HG03103 (cell line): ENCODE measurements around the gene RBM19.

Experiments
- ATAC-seq: cut with Tn5 transposase; IDR thresholded peaks from one replicate; pipeline ENCODE4 v1.9.1; 2021; ENCODE audit warnings: low read depth; ENCODE audit not compliant: unreplicated experiment

The RBM19 gene

GRCh38 chr12:113862590-113863454, 103.3 kb downstream of the RBM19 start:
- ATAC-seq: no peak

- no peak for ATAC-seq
Observed at GRCh38 chr12:113861708-113862312, 104.3 kb downstream of the RBM19 start.

GRCh38 chr12:113860950-113861349, 105.2 kb downstream of the RBM19 start:
- no peak for ATAC-seq

- ATAC-seq: no peak
Observed at GRCh38 chr12:113860059-113860820, 105.9 kb downstream of the RBM19 start.

DNA sequence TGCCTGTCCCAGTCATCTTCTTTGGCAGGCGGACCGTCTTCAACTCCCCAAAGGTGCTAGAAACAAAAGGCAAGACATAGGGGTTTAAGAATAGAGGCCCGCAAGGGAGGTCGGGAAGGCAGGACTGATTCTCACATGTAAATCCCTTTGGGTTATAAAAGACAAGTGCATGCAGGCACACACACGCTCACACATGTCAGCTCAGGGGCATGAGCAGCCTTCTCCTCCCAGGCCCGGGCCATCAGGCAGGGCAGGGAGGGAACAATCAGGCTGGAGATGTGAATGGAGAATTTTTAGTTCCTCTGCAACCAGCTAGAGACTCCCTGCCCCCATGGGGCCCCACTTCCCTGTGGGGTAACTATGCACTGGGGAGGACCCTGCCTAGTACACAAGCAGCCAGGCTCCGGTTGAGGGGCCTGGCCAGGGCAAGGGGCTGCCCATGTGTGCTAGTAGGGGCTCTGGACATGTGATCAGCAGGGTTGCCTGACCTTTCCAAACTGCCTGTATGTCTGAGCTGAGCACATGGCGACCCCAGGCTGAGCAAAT, 107.2 kb downstream of the RBM19 start:
- ATAC-seq: no peak

GRCh38 chr12:113857371-113857770, 108.8 kb downstream of the RBM19 start:
- ATAC-seq: no peak

- ATAC-seq: no peak
Observed at GRCh38 chr12:113855998-113856397, 110.1 kb downstream of the RBM19 start.

GRCh38 chr12:113854385-113855142, 111.6 kb downstream of the RBM19 start:
- no peak for ATAC-seq

DNA sequence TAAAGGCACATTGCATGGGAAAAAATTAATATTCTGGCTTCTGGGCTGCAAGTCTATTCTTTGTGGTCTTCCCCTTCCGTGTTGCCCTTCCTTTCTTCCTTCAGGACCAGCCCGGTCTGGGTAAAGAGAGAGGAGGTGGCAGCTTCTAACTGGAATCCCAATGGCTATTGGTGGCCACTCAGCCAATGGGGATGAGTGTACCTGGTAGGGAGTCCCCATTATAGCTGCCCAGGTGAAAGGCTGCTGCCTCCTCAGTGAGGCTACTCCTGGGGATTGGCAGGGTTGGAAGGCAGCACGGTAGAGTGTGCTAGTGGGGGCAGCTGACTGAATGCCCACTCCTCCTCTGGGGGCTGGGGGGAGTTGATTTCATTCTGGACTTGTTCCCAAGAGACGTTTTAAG, 112.6 kb downstream of the RBM19 start:
- no peak for ATAC-seq

- no peak for ATAC-seq
Observed at GRCh38 chr12:113852695-113853490, 113.2 kb downstream of the RBM19 start.

DNA sequence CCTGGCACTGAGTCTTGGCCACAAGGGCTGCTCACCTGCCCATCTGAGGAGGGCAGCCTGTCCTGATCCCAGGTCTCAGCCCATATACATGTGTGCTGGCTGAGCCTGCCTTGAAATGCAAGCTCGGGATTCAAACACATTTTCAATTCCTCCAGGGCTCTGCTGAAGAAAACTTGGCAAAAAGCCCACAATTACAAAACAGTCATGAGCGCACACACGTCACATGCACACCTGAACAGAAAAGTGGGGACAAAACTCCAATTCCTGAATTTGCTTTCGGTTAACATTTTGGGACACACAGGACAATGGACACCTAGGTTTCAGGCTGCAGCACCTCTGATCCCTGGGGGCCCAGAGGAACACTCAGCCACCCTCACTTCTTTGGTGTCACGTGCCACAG, 113.9 kb downstream of the RBM19 start:
- ATAC-seq: no peak

GRCh38 chr12:113850309-113851056, 115.6 kb downstream of the RBM19 start:
- ATAC-seq: no peak

DNA sequence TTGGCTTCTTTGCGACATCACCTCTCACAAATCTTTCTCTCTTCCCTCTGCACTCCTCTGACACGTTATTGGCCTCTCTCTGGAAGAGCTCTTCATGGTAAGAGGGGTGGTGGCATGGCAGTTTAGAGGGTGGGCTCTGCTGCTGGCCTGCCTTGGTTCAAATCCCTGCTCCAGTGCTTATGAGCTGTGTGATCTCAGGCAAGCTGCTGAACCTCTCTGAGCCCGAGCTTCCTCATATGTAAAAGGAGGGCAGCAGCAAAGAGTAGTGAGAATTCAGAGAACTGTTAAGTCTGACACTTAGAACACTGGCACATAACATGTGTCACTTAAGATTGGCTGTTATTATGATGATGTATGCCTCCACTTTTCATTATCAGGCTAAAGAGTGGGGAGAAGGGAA, 118.3 kb downstream of the RBM19 start:
- no peak for ATAC-seq

GRCh38 chr12:113846883-113847755, 119.0 kb downstream of the RBM19 start:
- no peak for ATAC-seq

DNA sequence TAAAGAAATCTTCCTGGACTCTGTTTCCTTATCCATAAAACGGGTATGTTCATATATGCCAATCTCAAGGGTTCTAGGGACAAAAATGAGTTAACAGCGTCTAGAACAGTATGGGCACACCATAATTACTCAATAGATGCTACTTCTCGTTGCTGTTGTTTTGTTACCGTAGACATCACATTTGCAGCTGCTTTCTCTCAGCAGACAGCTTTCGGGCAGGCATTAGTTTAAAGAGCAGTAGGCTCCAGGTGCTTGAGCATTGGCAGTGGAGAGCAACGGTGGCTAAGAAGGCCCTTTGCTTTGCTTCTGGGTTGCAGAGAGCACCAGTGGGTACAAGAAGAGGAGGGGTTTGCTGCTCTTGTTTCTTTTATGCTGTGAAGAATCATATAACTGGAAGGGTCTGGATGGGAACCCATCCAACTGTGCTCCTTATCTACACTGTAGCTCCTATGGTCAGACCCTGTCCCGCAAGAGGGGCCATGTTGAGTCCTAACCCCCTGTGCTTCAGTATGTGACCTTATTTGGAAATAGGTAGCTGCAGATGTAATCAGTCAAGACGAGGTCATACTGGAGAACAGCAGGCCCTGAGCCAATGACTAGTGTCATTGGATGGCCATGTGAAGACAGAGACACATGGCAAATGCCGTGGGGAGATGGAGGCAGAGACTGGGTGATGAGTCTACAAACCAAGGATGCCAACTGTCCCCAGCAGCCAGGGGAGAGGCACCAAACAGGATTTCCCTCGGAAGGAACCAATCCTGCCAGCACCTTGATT, 120.0 kb downstream of the RBM19 start:
- no peak for ATAC-seq

DNA sequence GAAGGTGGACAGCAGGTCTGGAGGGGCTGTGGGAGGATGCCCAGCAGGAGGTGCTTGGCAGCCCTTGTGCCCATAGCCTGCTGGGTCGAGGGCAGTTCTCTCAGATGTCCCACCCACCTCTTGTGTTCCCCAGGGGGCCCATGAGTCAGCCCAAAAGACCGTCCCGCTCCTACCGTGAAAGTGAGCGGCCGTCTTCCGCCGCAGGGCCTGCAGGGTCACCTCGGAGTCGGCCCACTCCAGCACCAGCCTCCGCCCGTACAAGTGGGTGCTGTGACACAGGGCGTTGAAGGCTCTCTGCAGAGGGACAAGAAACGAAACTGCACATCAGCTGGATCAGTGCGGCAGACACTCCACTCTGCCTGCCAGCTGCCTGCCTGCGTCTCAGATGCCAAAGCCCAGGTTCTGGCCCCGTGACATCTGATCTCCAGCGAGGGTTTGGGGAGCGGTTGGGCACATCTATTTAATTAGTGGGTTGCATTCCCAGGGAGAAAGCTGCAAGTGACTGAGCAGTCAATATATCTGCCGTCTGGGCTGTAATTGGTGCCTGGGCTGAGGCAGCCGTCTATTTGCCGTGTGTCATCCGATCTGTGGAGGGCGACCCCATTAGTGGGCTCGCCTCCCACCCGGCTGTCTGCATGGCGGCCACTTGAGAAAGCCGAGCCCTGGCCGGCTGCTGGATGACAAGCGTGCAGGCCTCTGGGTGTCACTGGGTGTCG, 121.5 kb downstream of the RBM19 start:
- no peak for ATAC-seq

GRCh38 chr12:113842699-113843098, 123.4 kb downstream of the RBM19 start:
- no peak for ATAC-seq
